Transverse colon (tissue), 4 donors: ENCODE measurements around the gene TGM1. TPM values are rescaled to one million over a fixed set of nuclear protein-coding genes. Genes with fewer than 3 reads are reported as not detected.

Experiments used
- DNase-seq: peaks from one replicate; pipeline ENCODE4 v3.0.0-alpha.2; 2019
- H3K27ac ChIP-seq, 4 donors: fragments of 200-600 bp; sonication (generic); 2 replicates each; pipeline ENCODE4 v1.5.1; 2016 to 2018; ENCODE audit warnings: inconsistent platforms in 4 of 4
- H3K27me3 ChIP-seq: fragments of 200-600 bp; sonication (generic); 2 replicates; pipeline ENCODE4 v1.5.1; 2017; ENCODE audit warnings: inconsistent platforms
- H3K36me3 ChIP-seq, 4 donors: fragments of 200-600 bp; sonication (generic); 2 replicates each; pipeline ENCODE4 v1.5.1; 2017 to 2019; ENCODE audit warnings: inconsistent platforms in 4 of 4
- H3K4me1 ChIP-seq, 4 donors: fragments of 200-600 bp; sonication (generic); 2 replicates each; pipeline ENCODE4 v1.5.1; 2017 to 2020; ENCODE audit warnings: inconsistent platforms in 4 of 4
- H3K4me3 ChIP-seq, 4 donors: fragments of 200-600 bp; sonication (generic); 1 replicate in 1 of 4; 2 replicates in 3 of 4; pipeline versions ENCODE4 v1.5.1 to v1.6.1; 2017 to 2019; ENCODE audit warnings: inconsistent platforms in 4 of 4
- H3K9me3 ChIP-seq, 2 donors: fragments of 200-600 bp; sonication (generic); 2 replicates each; pipeline ENCODE4 v1.5.1; 2017 to 2019; ENCODE audit warnings: inconsistent platforms in 2 of 2
- CTCF ChIP-seq, 5 experiments: fragments of 200-600 bp in 3 of 5; fragments of 450-650 bp in 2 of 5; sonication (generic) in 3 of 5; IDR thresholded peaks; 1 replicate in 2 of 5; 2 replicates in 3 of 5; pipeline ENCODE4 v1.5.1; 2016 to 2017; ENCODE audit warnings: antibody characterized with exemption in 5 of 5, inconsistent platforms in 3 of 5, mild to moderate bottlenecking in 2 of 5, moderate library complexity in 1 of 5
- EP300 ChIP-seq: sonication (generic); formaldehyde crosslinking; IDR thresholded peaks from one replicate; pipeline ENCODE4 v1.6.1; 2017; ENCODE audit warnings: antibody characterized with exemption, low read depth
- POLR2A ChIP-seq: fragments of 450-650 bp; IDR thresholded peaks from one replicate; pipeline ENCODE4 v1.6.1; 2016; ENCODE audit warnings: antibody characterized with exemption, mild to moderate bottlenecking, moderate library complexity
- POLR2AphosphoS5 ChIP-seq, 3 donors: sonication (generic); formaldehyde crosslinking; IDR thresholded peaks; one replicate each; pipeline ENCODE4 v1.6.1; 2016; ENCODE audit warnings: antibody characterized with exemption in 3 of 3
- WGBS, 2 donors: methylation state at CpG; one replicate each; pipeline ENCODE4 v1.1.5; 2018; ENCODE audit warnings: low coverage in 1 of 2; 5-methylcytosine and 5-hydroxymethylcytosine counted together
- in situ Hi-C, 4 donors: fragments of 200-750 bp; cut with MboI; loops; one replicate each; pipeline versions ENCODE4 v1.15.0 to v1.15.1; 2017; ENCODE audit warnings: low sequenced_read_pairs in 3 of 4, low pct_ligation_motif_present in 1 of 4, low pct_unique_long_range_greater_than_20kb in 1 of 4
- intact Hi-C: fragments of 100-400 bp; cut with DNase I; formaldehyde crosslinking; loops from one replicate; pipeline ENCODE4 v1.15.1; 2023; ENCODE audit warnings: low total_unique reads
- total RNA-seq, 4 donors: library from RNA; depleted of rRNA; stranded (reverse); fragments of >200 nt; gene quantifications; one replicate each; pipeline ENCODE4 v1.1.0, GENCODE V29; 2016

Gene TGM1
- total RNA-seq, 4 donors from 2014 or later = 1.4 to 96.5 (median 2.2) TPM; not detected in 1

GRCh38 chr14:24258119-24258518 is 4.9 kb downstream of the TGM1 start:
- H3K9me3 ChIP-seq = no peaks in the 10 kb centered on the region
- no peak for DNase-seq
- intact Hi-C loops (no loop called here), in situ Hi-C loops (no loop called here)
- H3K36me3 ChIP-seq = no peaks in the 10 kb centered on the region
- TF ChIP-seq EP300 (no peak), POLR2A (no peak), POLR2AphosphoS5 (IDR thresholded peaks at IDR 0.05) (no peak), CTCF (IDR thresholded peaks at IDR 0.05) (no peak)
- no peaks in the 10 kb centered on the region for H3K27me3 ChIP-seq
- H3K27ac ChIP-seq = no peak overlapping the region
- H3K4me1 ChIP-seq = no peaks in the 10 kb centered on the region
- 85 to 91% methylated on average over 6 to 9 of the region's 9 CpGs for WGBS, 2 donors
- H3K4me3 ChIP-seq = no peak overlapping the region

- no peaks in the 10 kb centered on the region for H3K4me1 ChIP-seq
- in situ Hi-C loops (no loop called here), intact Hi-C loops (no loop called here)
- H3K27me3 ChIP-seq = no peaks in the 10 kb centered on the region
- no peak for TF ChIP-seq CTCF (IDR thresholded peaks at IDR 0.05)
- TF ChIP-seq POLR2A = no peak
- TF ChIP-seq EP300 = no peak
- TF ChIP-seq POLR2AphosphoS5 (IDR thresholded peaks at IDR 0.05) = no peak
- no peaks in the 10 kb centered on the region for H3K9me3 ChIP-seq
- no peaks in the 10 kb centered on the region for H3K36me3 ChIP-seq
- H3K27ac ChIP-seq = no peak overlapping the region
- no peak for DNase-seq
- WGBS, 2 donors = 85% methylated on average over 4 of the region's 4 CpGs; no CpG with 5 or more reads in 1 of the 2 donors
- no peak overlapping the region for H3K4me3 ChIP-seq
Observed at GRCh38 chr14:24256960-24257359, 6.0 kb downstream of the TGM1 start.

- TF ChIP-seq CTCF (IDR thresholded peaks at IDR 0.05) (no peak), POLR2AphosphoS5 (IDR thresholded peaks at IDR 0.05) (no peak), POLR2A (no peak), EP300 (no peak)
- Histone ChIP-seq H3K9me3 (no peaks in the 10 kb centered on the region), H3K27me3 (no peaks in the 10 kb centered on the region), H3K4me3 (no peak overlapping the region), H3K4me1 (no peaks in the 10 kb centered on the region), H3K36me3 (no peaks in the 10 kb centered on the region), H3K27ac (no peak overlapping the region)
- in situ Hi-C loops (no loop called here), intact Hi-C loops (no loop called here)
- 96 to 97% methylated on average over 4 to 11 of the region's 12 CpGs for WGBS, 2 donors
- DNase-seq = no peak
Observed at GRCh38 chr14:24255931-24256711, 6.9 kb downstream of the TGM1 start.

GRCh38 chr14:24255438-24255837 is 7.5 kb downstream of the TGM1 start:
- H3K4me3 ChIP-seq = no peak overlapping the region
- in situ Hi-C loops = no loop called here
- no peaks in the 10 kb centered on the region for H3K4me1 ChIP-seq
- H3K27me3 ChIP-seq = no peaks in the 10 kb centered on the region
- WGBS, 2 donors = 90 to 96% methylated on average over 2 to 8 of the region's 8 CpGs
- DNase-seq = no peak
- TF ChIP-seq EP300 (no peak), CTCF (IDR thresholded peaks at IDR 0.05) (no peak), POLR2A (no peak), POLR2AphosphoS5 (IDR thresholded peaks at IDR 0.05) (no peak)
- no peak overlapping the region for H3K27ac ChIP-seq
- intact Hi-C loops = no loop called here
- H3K36me3 ChIP-seq = no peaks in the 10 kb centered on the region
- no peaks in the 10 kb centered on the region for H3K9me3 ChIP-seq
